Adrenal gland (tissue), 5 donors: Measurements from ENCODE around the gene DESI2.

Experiments used
- CTCF ChIP-seq, 6 experiments: fragments of 450-650 bp in 4 of 6; fragments of 200-600 bp in 2 of 6; sonication (generic) in 1 of 6; IDR thresholded peaks; 1 replicate in 5 of 6; 2 replicates in 1 of 6; pipeline versions ENCODE4 v1.5.1 to v1.8.0; 2016 to 2021; ENCODE audit warnings: antibody characterized with exemption in 6 of 6, mild to moderate bottlenecking in 2 of 6, moderate library complexity in 1 of 6
- POLR2A ChIP-seq, 2 donors: fragments of 450-650 bp; IDR thresholded peaks; one replicate each; pipeline ENCODE4 v1.6.1; 2017; ENCODE audit warnings: antibody characterized with exemption in 2 of 2, mild to moderate bottlenecking in 2 of 2, moderate library complexity in 1 of 2
- donor health status: DM: no; HTN: no; CAD: no.

GRCh38 chr1:244732851-244733450 lies 80.0 kb downstream of the DESI2 start:
- TF ChIP-seq POLR2A (IDR thresholded peaks at IDR 0.05) (no peak), CTCF (IDR thresholded peaks at IDR 0.05) (no peak)
